Mammary epithelial cell (primary cell): ENCODE data around the gene PROC.

ENCODE experiments used
- CTCF ChIP-seq, 2 donors: IDR thresholded peaks in 1 of 2; conservative IDR thresholded peaks in 1 of 2; 2 replicates each; pipeline ENCODE4 v1.5.1; 2011 to 2012; ENCODE audit warnings: inconsistent platforms in 2 of 2, low read length in 2 of 2, mild to moderate bottlenecking in 2 of 2, control low read depth in 1 of 2, low read depth in 1 of 2; ENCODE audit not compliant: insufficient read depth in 1 of 2; ENCODE audit errors: extremely low read depth in 1 of 2
- EZH2 ChIP-seq: IDR thresholded peaks from 2 replicates; pipeline ENCODE4 v1.6.1; 2012; ENCODE audit warnings: low read length, inconsistent platforms, borderline replicate concordance

- no peak for TF ChIP-seq CTCF (conservative IDR thresholded peaks at IDR 0.05 in 1 of 2, IDR thresholded peaks at IDR 0.05 in 1 of 2; ENCODE audit: extremely low read depth in 1 of 2, insufficient read depth in 1 of 2, low read depth in 1 of 2, low read length in 2 of 2)
- TF ChIP-seq EZH2 = no peak
Measured at GRCh38 chr2:127426501-127427354, 8.5 kb downstream of the PROC start.
